ENCODE results near the gene IGF1R.

DNA sequence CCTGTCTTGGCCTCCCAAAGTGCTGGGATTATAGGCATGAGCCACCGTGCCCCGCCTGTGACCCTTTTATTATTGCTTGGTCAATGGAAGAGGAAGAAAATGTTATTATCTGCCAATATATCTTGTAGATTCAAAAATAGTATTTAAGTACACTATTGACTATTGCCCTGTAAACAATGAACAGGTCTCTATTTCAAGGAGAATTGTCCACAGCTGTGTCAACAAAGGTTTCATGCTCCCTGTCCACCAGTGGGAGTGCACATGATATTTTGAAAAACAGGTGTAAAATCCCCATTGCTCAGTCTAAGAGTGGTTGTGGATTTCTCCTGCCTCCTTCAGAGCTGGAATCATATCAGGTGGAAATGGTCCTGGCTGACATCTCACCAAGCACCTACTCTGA is 36.5 kb upstream of the IGF1R start:
- TF ChIP-seq, protein P1, sequence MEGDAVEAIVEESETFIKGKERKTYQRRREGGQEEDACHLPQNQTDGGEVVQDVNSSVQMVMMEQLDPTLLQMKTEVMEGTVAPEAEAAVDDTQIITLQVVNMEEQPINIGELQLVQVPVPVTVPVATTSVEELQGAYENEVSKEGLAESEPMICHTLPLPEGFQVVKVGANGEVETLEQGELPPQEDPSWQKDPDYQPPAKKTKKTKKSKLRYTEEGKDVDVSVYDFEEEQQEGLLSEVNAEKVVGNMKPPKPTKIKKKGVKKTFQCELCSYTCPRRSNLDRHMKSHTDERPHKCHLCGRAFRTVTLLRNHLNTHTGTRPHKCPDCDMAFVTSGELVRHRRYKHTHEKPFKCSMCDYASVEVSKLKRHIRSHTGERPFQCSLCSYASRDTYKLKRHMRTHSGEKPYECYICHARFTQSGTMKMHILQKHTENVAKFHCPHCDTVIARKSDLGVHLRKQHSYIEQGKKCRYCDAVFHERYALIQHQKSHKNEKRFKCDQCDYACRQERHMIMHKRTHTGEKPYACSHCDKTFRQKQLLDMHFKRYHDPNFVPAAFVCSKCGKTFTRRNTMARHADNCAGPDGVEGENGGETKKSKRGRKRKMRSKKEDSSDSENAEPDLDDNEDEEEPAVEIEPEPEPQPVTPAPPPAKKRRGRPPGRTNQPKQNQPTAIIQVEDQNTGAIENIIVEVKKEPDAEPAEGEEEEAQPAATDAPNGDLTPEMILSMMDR (IDR thresholded peaks at IDR 0.05), result no peak
- TF ChIP-seq POLR2AphosphoS5 (IDR thresholded peaks at IDR 0.05) (no peak), POLR2A (IDR thresholded peaks at IDR 0.05) (no peak), EP300 (IDR thresholded peaks at IDR 0.05) (no peak)
